Common myeloid progenitor, CD34-positive (primary cell): ENCODE results near the gene STRIP2. TPM values are rescaled to one million over a fixed set of nuclear protein-coding genes. Genes with fewer than 3 reads are reported as not detected.

Source experiments
- CTCF ChIA-PET: fragments of 350-600 bp; sonication (Branson Sonifier 250); formaldehyde crosslinking; loops from one replicate; lab custom pipeline; 2021; ENCODE audit warnings: antibody characterized with exemption; lab: Charles Lee
- POLR2A ChIA-PET: fragments of 350-600 bp; sonication (Branson Sonifier 250); formaldehyde crosslinking; loops from one replicate; lab custom pipeline; 2021; ENCODE audit warnings: antibody characterized with exemption; lab: Charles Lee
- DNase-seq, 3 donors: peaks; one replicate each; pipeline versions ENCODE4 v3.0.0 to v3.0.0-alpha.2; 2013
- H3K27ac ChIP-seq, 2 experiments: 1 replicate in 1 of 2; 2 replicates in 1 of 2; pipeline ENCODE4 v1.7.0; 2013; ENCODE audit warnings: inconsistent platforms in 2 of 2, low read length in 2 of 2, mild to moderate bottlenecking in 2 of 2, low read depth in 1 of 2, moderate library complexity in 1 of 2; ENCODE audit not compliant: severe bottlenecking in 2 of 2, insufficient read depth in 1 of 2, poor library complexity in 1 of 2
- H3K27me3 ChIP-seq, 5 experiments: replicated peaks in 2 of 5; 1 replicate in 3 of 5; 2 replicates in 2 of 5; pipeline versions ENCODE4 v1.6.1 to v1.7.0; 2013; ENCODE audit warnings: low read length in 4 of 5, mild to moderate bottlenecking in 2 of 5, moderate library complexity in 2 of 5, inconsistent platforms in 1 of 5; ENCODE audit not compliant: insufficient read depth in 5 of 5, control insufficient read depth in 4 of 5
- H3K36me3 ChIP-seq, 4 experiments: 1 replicate in 2 of 4; 2 replicates in 2 of 4; pipeline versions ENCODE4 v1.6.1 to v1.7.0; 2013; ENCODE audit warnings: low read length in 3 of 4, control low read depth in 1 of 4, mild to moderate bottlenecking in 1 of 4; ENCODE audit not compliant: control insufficient read depth in 4 of 4, insufficient read depth in 4 of 4
- H3K4me1 ChIP-seq, 4 experiments: 1 replicate in 3 of 4; 2 replicates in 1 of 4; pipeline versions ENCODE4 v1.6.1 to v1.7.1; 2013; ENCODE audit warnings: low read length in 3 of 4, mild to moderate bottlenecking in 3 of 4, control low read depth in 1 of 4, inconsistent platforms in 1 of 4, moderate library complexity in 1 of 4; ENCODE audit not compliant: control insufficient read depth in 4 of 4, insufficient read depth in 4 of 4; ENCODE audit errors: control extremely low read depth in 1 of 4
- H3K4me3 ChIP-seq, 7 experiments: 1 replicate in 4 of 7; 2 replicates in 3 of 7; pipeline versions ENCODE4 v1.5.1 to v1.7.0; 2013; ENCODE audit warnings: mild to moderate bottlenecking in 7 of 7, low read length in 6 of 7, moderate library complexity in 6 of 7, inconsistent platforms in 2 of 7, low read depth in 2 of 7, control low read depth in 1 of 7; ENCODE audit not compliant: insufficient read depth in 4 of 7, control insufficient read depth in 1 of 7; ENCODE audit errors: extremely low read depth in 1 of 7
- H3K9me3 ChIP-seq, 5 experiments: 1 replicate in 4 of 5; 2 replicates in 1 of 5; pipeline versions ENCODE4 v1.6.1 to v1.7.1; 2013; ENCODE audit warnings: low read length in 4 of 5, mild to moderate bottlenecking in 2 of 5, inconsistent platforms in 1 of 5, low read depth in 1 of 5, moderate library complexity in 1 of 5; ENCODE audit not compliant: control insufficient read depth in 4 of 5, insufficient read depth in 2 of 5; ENCODE audit errors: control extremely low read depth in 1 of 5
- WGBS: methylation state at CpG from one replicate; pipeline ENCODE4 v1.1.5; 2013; ENCODE audit not compliant: insufficient coverage; 5-methylcytosine and 5-hydroxymethylcytosine counted together
- polyA plus RNA-seq: library from polyadenylated mRNA; unstranded; fragments of 120-200 nt; gene quantifications from one replicate; pipeline ENCODE4 v1.2.1, GENCODE V29; 2013

STRIP2 gene, protein sequence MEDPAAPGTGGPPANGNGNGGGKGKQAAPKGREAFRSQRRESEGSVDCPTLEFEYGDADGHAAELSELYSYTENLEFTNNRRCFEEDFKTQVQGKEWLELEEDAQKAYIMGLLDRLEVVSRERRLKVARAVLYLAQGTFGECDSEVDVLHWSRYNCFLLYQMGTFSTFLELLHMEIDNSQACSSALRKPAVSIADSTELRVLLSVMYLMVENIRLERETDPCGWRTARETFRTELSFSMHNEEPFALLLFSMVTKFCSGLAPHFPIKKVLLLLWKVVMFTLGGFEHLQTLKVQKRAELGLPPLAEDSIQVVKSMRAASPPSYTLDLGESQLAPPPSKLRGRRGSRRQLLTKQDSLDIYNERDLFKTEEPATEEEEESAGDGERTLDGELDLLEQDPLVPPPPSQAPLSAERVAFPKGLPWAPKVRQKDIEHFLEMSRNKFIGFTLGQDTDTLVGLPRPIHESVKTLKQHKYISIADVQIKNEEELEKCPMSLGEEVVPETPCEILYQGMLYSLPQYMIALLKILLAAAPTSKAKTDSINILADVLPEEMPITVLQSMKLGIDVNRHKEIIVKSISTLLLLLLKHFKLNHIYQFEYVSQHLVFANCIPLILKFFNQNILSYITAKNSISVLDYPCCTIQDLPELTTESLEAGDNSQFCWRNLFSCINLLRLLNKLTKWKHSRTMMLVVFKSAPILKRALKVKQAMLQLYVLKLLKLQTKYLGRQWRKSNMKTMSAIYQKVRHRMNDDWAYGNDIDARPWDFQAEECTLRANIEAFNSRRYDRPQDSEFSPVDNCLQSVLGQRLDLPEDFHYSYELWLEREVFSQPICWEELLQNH
- polyA plus RNA-seq: 0.86 TPM

DNA sequence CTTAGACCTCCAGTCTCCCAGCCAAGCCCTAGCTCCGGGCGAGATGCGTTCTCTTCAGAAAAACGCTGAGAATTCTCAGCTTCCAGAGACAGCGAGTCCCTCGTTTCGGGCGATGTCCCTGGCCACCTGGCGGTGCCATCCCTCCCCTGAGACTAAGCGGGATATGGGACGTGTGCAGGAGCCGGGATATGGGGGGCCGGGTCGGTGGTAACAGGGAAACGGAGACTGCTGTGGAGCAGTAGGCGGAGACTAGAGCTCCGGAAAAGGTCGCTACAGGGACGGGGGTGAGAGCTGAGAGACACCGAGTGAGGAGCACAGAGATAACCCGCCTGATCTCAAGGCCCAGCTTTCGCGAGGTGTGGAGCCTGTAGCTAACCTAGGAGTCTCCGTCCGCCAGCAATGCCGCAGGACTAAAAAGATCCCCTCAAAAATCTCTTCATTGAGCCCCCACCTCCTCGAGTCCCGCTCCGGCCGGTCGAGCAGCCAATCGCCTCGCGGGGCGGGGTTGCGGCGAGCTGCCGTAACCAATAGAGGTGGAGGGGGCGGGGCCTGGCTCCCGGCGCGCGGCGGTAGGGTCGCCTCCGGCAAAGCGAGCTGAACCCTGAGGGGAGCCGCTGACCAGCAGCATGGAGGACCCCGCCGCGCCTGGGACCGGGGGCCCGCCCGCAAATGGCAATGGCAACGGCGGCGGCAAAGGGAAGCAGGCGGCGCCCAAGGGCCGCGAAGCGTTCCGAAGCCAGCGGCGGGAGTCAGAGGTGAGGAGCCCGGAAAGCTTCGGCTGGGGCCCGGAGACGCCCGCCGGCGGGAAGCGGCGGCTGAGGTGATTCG is at the start of gene STRIP2:
Gene STRIP2 (plus strand): TSS at position 586 of the 828 bp plus-strand sequence. CDS start 41 bp downstream, at position 627.
- no peak within 1 kb of the TSS for H3K27ac ChIP-seq
- ChIA-PET CTCF (interaction anchor here (0.6 to 3.2 kb wide), 12 partner anchors 8 to 95 kb away, joined by 3 to 13 read pairs (median 4); no protein-coding TSS in a partner anchor), POLR2A (interaction anchor here (0.5 to 1.1 kb wide), 2 partner anchors 60 to 66 kb away, joined by 3 to 4 read pairs; no protein-coding TSS in a partner anchor)

DNA sequence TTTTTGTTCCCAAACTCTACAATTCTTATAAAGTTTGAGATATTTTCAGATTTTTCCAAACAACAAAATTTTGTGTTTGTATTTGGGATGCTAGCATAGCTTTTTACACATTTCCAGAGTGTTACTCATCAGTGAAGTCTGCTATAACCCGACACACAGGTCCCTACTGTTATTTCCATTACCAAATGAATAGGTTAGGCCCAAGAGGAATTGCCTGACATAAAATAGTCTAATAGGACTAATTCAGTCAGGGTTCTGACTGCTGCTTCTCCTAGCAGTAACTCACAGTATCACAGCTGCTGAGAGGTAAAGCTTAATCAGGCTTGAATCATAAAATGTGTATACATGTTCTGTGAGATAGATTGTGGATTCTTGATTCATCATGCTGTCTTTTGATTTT is 49.1 kb upstream of the STRIP2 start:
- CTCF ChIA-PET: interaction anchor here (0.9 to 1.2 kb wide), 4 partner anchors 8 to 86 kb away, joined by 3 read pairs; no protein-coding TSS in a partner anchor
- no peaks in the 10 kb centered on the region for H3K9me3 ChIP-seq
- DNase-seq: no peak
- H3K4me1 ChIP-seq: no peaks in the 10 kb centered on the region
- peaks cover 0 to 4% (median 2%) of the 10 kb centered on the region in 4 experiments for H3K36me3 ChIP-seq
- WGBS: no CpG with 5 or more reads among the region's 1 CpG
- no peaks in the 10 kb centered on the region for H3K27me3 ChIP-seq
- no peak overlapping the region for H3K4me3 ChIP-seq
- POLR2A ChIA-PET: no interaction called here
- no peak overlapping the region for H3K27ac ChIP-seq

More for the DNA sequence above, at the start of gene STRIP2:
- Histone ChIP-seq H3K36me3 (no peaks in the 10 kb centered on the region), H3K9me3 (no peaks in the 10 kb centered on the region), H3K4me1 (peaks cover 2 to 25% (median 20%) of the 10 kb centered on the region in 4 experiments), H3K27me3 (peaks cover 4 to 40% (median 15%) of the 10 kb centered on the region in 5 experiments), H3K4me3 (peak within 1 kb of the TSS; percentile 63 to 82 (median 72))
- DNase-seq: peak; percentile 70 to 80 (median 74)
- under 1% methylated on average over 73 of the region's 75 CpGs for WGBS

DNA sequence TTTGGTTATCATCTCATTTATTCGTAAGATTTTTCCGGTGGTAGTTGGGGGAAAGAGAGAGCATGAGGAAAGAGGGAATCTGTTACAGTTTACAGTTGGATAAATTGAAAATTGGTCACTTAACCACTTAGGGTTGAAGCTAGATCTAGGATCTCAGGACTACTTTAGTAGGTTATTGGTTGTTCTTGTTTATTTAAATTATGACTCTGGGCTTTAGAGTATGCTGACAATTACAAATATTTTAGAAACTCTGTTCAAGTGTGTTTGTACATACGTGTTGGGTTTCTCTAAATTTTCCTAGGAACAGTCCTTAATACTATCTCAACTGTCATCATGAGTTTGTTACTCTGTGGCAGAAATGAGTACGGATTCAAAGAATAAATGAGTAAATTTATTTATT is 48.6 kb upstream of the STRIP2 start:
- 100% methylated on average over 1 of the region's 4 CpGs for WGBS
- H3K36me3 ChIP-seq: peaks cover 0 to 7% (median 2%) of the 10 kb centered on the region in 4 experiments
- CTCF ChIA-PET: interaction anchor here (1.0 to 1.2 kb wide), 3 partner anchors 9 to 86 kb away, joined by 3 read pairs; no protein-coding TSS in a partner anchor
- no peak overlapping the region for H3K4me3 ChIP-seq
- no peak overlapping the region for H3K27ac ChIP-seq
- no peaks in the 10 kb centered on the region for H3K27me3 ChIP-seq
- no peaks in the 10 kb centered on the region for H3K4me1 ChIP-seq
- POLR2A ChIA-PET: no interaction called here
- no peaks in the 10 kb centered on the region for H3K9me3 ChIP-seq
- DNase-seq: no peak

DNA sequence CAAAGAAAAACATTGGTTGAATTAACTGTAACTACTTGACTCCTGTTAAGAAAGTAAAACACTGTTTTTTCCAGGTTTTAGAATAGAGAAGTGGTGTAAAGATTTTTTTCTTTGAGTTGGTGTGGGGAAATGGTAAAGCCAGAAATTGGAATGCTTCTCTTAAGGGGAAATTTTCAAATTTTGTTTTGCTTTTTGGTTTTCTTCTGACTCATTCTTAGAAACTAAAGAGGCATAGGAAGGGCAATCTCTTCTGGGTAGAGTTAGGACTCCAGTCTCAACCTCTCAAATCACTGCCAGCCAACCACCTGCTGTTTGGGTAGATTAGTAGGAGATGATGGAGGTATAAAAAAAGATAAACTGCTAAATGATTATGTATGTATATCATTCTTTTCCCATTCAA is 47.7 kb upstream of the STRIP2 start:
- H3K4me3 ChIP-seq: no peak overlapping the region
- H3K4me1 ChIP-seq: no peaks in the 10 kb centered on the region
- CTCF ChIA-PET: interaction anchor here (1.1 to 4.4 kb wide), 3 partner anchors 11 to 18 kb away, joined by 3 to 35 read pairs (median 28); no protein-coding TSS in a partner anchor
- POLR2A ChIA-PET: no interaction called here
- no peak for DNase-seq
- no peaks in the 10 kb centered on the region for H3K27me3 ChIP-seq
- no peak overlapping the region for H3K27ac ChIP-seq
- peaks cover 0 to 8% (median 3%) of the 10 kb centered on the region in 4 experiments for H3K36me3 ChIP-seq
- H3K9me3 ChIP-seq: no peaks in the 10 kb centered on the region

DNA sequence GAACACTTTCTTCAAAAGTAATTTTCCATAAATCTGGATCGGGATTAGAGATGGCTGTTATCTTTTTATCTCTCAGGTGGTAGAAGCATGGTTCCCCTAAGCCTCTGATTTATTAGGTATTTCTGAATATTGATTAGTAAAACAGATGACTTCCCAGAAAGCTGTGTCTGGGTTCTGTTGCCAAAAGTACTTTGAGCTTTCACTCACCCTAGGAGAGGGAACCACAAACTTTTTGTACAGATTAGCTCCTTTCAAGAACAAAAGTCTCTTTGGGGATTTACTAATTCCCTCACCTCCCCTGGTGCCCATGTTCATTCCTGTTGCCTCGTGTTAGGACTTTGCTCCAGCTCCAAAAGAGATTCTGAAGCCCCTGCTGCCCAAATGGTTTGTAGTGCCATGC is 46.7 kb upstream of the STRIP2 start:
- POLR2A ChIA-PET: no interaction called here
- Histone ChIP-seq H3K27ac (no peak overlapping the region), H3K4me3 (no peak overlapping the region), H3K9me3 (no peaks in the 10 kb centered on the region), H3K36me3 (peaks cover 0 to 8% (median 3%) of the 10 kb centered on the region in 4 experiments), H3K27me3 (no peaks in the 10 kb centered on the region), H3K4me1 (no peaks in the 10 kb centered on the region)
- WGBS: 100% methylated on average over 1 of the region's 2 CpGs
- CTCF ChIA-PET: interaction anchor here (3.6 to 4.4 kb wide), 2 partner anchors 12 to 19 kb away, joined by 28 to 35 read pairs; no protein-coding TSS in a partner anchor
- DNase-seq: no peak

DNA sequence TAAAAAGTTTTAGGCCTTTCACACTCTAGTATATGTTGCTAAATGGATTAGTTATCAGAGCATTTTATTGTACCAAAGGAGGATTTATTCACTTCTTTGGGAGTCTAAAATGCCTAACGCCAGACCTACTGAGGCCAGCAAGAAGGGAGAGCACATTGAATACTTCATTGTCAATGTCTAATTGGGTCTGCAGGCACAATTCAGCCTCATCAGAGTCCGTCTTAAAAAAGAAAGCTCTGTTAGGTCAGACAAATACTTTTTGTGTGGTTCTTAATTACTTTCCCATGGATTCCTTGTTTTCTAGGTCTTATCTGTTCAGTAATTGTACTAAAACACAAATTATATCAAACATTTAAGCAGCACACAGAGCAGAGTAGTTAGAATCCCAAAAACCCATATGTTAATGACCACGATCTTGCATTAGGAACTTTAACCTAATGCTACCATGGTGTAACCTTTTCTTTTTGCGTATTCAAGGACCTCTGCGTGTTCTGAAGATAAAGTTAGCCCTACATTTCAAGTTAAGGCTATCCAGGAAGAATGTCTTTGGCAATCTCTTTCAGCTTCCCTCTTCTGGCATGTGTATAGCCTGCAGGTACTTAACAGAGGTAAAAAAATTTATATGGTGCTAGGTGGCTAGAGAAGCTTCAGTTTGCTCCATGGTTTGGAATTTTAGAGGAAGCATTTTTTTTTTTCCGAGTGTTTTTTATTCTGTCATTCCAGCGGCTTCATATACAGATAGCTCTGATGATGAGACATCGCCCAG is 45.7 kb upstream of the STRIP2 start:
- Histone ChIP-seq H3K4me1 (no peaks in the 10 kb centered on the region), H3K36me3 (peaks cover 0 to 8% (median 3%) of the 10 kb centered on the region in 4 experiments), H3K9me3 (no peaks in the 10 kb centered on the region), H3K27ac (no peak overlapping the region), H3K4me3 (no peak overlapping the region), H3K27me3 (no peaks in the 10 kb centered on the region)
- CTCF ChIA-PET: interaction anchor here (2.2 to 4.4 kb wide), 4 partner anchors 8 to 83 kb away, joined by 9 to 35 read pairs (median 19); no protein-coding TSS in a partner anchor
- POLR2A ChIA-PET: interaction anchor here (0.6 kb wide), 1 partner anchor 9 kb away, joined by 4 read pairs; no protein-coding TSS in a partner anchor
- 93% methylated on average over 7 of the region's 8 CpGs for WGBS
- no peak for DNase-seq
